Right lobe of liver (tissue), 4 donors: Measurements from ENCODE around the gene PPP2R5C.

Experiments used
- POLR2A ChIP-seq: fragments of 450-650 bp; IDR thresholded peaks from one replicate; pipeline ENCODE4 v1.6.1; 2017; ENCODE audit warnings: antibody characterized with exemption, mild to moderate bottlenecking
- TF ChIP-seq, protein P1 (sequence below), 4 donors: fragments of 200-600 bp in 3 of 4; fragments of 450-650 bp in 1 of 4; IDR thresholded peaks; one replicate each; pipeline versions ENCODE4 v1.5.1 to v1.8.0; 2016 to 2022; ENCODE audit warnings: antibody characterized with exemption in 4 of 4, mild to moderate bottlenecking in 2 of 4
- donor health status: DM: no; HTN: no; CAD: no.
- donor health status: DM: no; HTN: no; CAD: no.
- donor health status: DM: no; HTN: yes; CAD: no.

DNA sequence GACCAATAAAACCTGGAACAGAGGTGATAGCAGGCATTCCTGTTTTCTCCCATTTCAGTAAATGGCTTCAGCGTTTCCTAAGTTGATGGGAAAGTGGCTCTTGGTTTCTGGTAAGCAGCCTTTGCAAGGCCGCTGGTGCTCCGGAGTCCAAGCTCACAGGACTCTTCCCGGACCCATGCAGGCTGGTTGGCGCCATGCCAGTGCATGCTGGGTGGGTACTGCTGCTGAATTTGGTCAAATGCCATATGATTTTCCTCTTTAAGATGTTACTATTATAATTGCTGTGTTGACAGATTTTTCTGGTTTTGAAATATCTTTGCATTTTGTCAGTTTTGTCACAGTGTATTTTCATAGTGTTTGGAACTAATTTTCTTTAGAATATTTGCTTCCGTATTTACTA lies 27.7 kb downstream of the PPP2R5C start:
- TF ChIP-seq, protein P1, sequence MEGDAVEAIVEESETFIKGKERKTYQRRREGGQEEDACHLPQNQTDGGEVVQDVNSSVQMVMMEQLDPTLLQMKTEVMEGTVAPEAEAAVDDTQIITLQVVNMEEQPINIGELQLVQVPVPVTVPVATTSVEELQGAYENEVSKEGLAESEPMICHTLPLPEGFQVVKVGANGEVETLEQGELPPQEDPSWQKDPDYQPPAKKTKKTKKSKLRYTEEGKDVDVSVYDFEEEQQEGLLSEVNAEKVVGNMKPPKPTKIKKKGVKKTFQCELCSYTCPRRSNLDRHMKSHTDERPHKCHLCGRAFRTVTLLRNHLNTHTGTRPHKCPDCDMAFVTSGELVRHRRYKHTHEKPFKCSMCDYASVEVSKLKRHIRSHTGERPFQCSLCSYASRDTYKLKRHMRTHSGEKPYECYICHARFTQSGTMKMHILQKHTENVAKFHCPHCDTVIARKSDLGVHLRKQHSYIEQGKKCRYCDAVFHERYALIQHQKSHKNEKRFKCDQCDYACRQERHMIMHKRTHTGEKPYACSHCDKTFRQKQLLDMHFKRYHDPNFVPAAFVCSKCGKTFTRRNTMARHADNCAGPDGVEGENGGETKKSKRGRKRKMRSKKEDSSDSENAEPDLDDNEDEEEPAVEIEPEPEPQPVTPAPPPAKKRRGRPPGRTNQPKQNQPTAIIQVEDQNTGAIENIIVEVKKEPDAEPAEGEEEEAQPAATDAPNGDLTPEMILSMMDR (IDR thresholded peaks at IDR 0.05): no peak
- TF ChIP-seq POLR2A: no peak
